NCI-H146 (cell line): Measurements from ENCODE around the gene GPR17.

Experiments used
- DNase-seq: peaks from one replicate; lab custom pipeline; 2025; lab: John Stamatoyannopoulos, UW

GPR17 gene

GRCh38 chr2:127645395-127646291 lies at the start of gene GPR17:
TSS of gene GPR17 (plus strand) at chr2:127646153. CDS start at chr2:127650736, 4,583 bp downstream.
- no peak for DNase-seq

- DNase-seq: no peak
Measured at GRCh38 chr2:127596311-127597045, 49.5 kb upstream of the GPR17 start.

GRCh38 chr2:127597046-127597983 lies 48.6 kb upstream of the GPR17 start:
- no peak for DNase-seq

- no peak for DNase-seq
Measured at GRCh38 chr2:127597984-127598380, 48.0 kb upstream of the GPR17 start.

- no peak for DNase-seq
Measured at GRCh38 chr2:127598711-127599110, 47.2 kb upstream of the GPR17 start.

GRCh38 chr2:127599211-127599610 lies 46.7 kb upstream of the GPR17 start:
- DNase-seq: no peak

- DNase-seq: no peak
Measured at GRCh38 chr2:127604986-127605385, 41.0 kb upstream of the GPR17 start.

- DNase-seq: no peak
Measured at GRCh38 chr2:127605691-127606263, 40.2 kb upstream of the GPR17 start.

- DNase-seq: no peak
Measured at GRCh38 chr2:127606625-127607398, 39.1 kb upstream of the GPR17 start.

- no peak for DNase-seq
Measured at GRCh38 chr2:127607399-127607908, 38.5 kb upstream of the GPR17 start.

- DNase-seq: no peak
Measured at GRCh38 chr2:127608061-127609030, 37.6 kb upstream of the GPR17 start.

- DNase-seq: no peak
Measured at GRCh38 chr2:127609031-127609751, 36.8 kb upstream of the GPR17 start.

GRCh38 chr2:127609818-127610217 lies 36.1 kb upstream of the GPR17 start:
- DNase-seq: no peak

GRCh38 chr2:127610561-127610960 lies 35.4 kb upstream of the GPR17 start:
- DNase-seq: no peak

- DNase-seq: no peak
Measured at GRCh38 chr2:127611076-127611925, 34.7 kb upstream of the GPR17 start.

- no peak for DNase-seq
Measured at GRCh38 chr2:127612111-127612822, 33.7 kb upstream of the GPR17 start.

GRCh38 chr2:127614246-127614645 lies 31.7 kb upstream of the GPR17 start:
- no peak for DNase-seq
